Activated B cell treated with CpG ODN at 0.5 μM for 24 hours (primary cell): ENCODE results near the gene TRAF3. TPM values are rescaled to one million over a fixed set of nuclear protein-coding genes. Genes with fewer than 3 reads are reported as not detected.
"Not testable (repeated sequence)": the region's sequence is repeated elsewhere in the genome, so short reads cannot be mapped to it uniquely, and the experiment has no call there.

Experiments
- ATAC-seq: fragments of 200-7000 bp; cut with Tn5 transposase; one replicate; pipeline ENCODE4 v1.10.0; 2021; ENCODE audit warnings: low read depth, mild to moderate bottlenecking, moderate library complexity
- CTCF ChIA-PET: fragments of 350-600 bp; sonication (Branson Sonifier 250); formaldehyde crosslinking; loops from one replicate; lab custom pipeline; 2021; ENCODE audit warnings: antibody characterized with exemption; lab: Charles Lee
- POLR2A ChIA-PET: fragments of 350-600 bp; sonication (Branson Sonifier 250); formaldehyde crosslinking; loops from one replicate; lab custom pipeline; 2021; ENCODE audit warnings: antibody characterized with exemption; lab: Charles Lee
- DNase-seq: peaks from one replicate; pipeline ENCODE4 v3.0.0; 2022
- H3K27ac Mint-ChIP-seq: one replicate; pipeline ENCODE4 v1.8.0; 2020; ENCODE audit warnings: mixed read lengths
- H3K27me3 Mint-ChIP-seq: one replicate; pipeline ENCODE4 v1.8.0; 2021; ENCODE audit warnings: mixed read lengths
- H3K36me3 Mint-ChIP-seq: one replicate; pipeline ENCODE4 v1.8.0; 2021; ENCODE audit warnings: low read depth, mixed read lengths
- H3K4me1 Mint-ChIP-seq: one replicate; pipeline ENCODE4 v1.8.0; 2021; ENCODE audit warnings: mixed read lengths
- H3K4me3 Mint-ChIP-seq: one replicate; pipeline ENCODE4 v1.8.0; 2020; ENCODE audit warnings: mild to moderate bottlenecking, mixed read lengths
- H3K9me3 Mint-ChIP-seq: one replicate; pipeline ENCODE4 v1.8.0; 2020; ENCODE audit warnings: mixed read lengths
- intact Hi-C: fragments of 100-400 bp; cut with micrococcal nuclease; formaldehyde crosslinking; loops from one replicate; pipeline ENCODE4 v1.15.1; 2024
- total RNA-seq: library from RNA; stranded (reverse); gene quantifications from 2 replicates; pipeline ENCODE4 v1.2.3, GENCODE V29; 2022
- TF ChIP-seq, protein P1 (sequence below): fragments of 200-600 bp; IDR thresholded peaks from one replicate; pipeline ENCODE4 v1.8.0; 2022; ENCODE audit warnings: antibody characterized with exemption, mild to moderate bottlenecking

TRAF3 gene
- total RNA-seq, 1 donor from 2014 or later = 120 TPM

DNA sequence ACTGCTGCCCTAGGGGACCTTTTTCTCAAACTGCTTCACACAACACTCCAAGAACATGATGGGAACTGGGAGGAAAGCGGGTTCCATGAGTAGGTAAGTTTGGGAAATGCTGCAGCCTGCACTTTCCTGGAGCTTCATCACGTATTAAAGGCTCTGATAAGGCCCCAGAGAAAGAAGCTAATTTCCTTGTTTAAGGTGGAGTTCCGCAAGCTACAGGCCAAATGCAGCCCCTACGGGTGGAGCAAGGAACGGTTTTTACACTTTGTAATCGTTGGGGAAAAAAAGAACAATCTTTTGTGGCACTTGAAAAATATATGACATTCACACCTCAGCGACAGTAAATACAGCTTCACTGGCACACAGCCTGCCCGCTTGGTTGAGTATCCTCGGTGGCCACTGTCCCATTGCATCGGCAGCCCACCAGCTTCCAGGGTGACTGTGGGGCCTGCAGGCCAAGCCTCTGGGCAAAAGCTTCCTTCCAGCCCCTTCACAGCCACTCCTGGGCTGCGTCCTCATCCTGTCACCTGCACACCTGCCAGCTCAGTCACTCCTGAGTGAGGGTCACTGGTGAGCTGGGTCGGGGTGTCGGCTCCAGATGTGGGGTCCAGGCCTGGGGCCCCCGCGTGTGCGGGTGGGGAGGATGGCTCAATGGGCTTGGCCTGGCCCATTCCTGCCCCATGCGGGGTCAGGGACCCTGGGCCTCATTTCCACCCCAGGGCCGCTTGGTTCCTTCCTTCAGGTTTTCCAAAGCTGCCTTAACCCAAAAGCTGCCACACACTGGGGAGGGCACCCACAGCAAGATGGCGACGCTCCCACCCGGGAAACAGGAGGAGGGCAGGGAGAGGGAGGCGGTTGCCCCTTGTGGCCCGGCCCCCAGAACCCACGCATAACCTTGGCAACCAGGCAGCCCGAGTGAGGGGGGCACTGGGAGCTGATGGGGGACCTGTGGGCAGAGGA, 147.7 kb downstream of the TRAF3 start:
- CTCF ChIA-PET = no interaction called here
- no peak overlapping the region for H3K27ac Mint-ChIP-seq
- TF ChIP-seq, protein P1, sequence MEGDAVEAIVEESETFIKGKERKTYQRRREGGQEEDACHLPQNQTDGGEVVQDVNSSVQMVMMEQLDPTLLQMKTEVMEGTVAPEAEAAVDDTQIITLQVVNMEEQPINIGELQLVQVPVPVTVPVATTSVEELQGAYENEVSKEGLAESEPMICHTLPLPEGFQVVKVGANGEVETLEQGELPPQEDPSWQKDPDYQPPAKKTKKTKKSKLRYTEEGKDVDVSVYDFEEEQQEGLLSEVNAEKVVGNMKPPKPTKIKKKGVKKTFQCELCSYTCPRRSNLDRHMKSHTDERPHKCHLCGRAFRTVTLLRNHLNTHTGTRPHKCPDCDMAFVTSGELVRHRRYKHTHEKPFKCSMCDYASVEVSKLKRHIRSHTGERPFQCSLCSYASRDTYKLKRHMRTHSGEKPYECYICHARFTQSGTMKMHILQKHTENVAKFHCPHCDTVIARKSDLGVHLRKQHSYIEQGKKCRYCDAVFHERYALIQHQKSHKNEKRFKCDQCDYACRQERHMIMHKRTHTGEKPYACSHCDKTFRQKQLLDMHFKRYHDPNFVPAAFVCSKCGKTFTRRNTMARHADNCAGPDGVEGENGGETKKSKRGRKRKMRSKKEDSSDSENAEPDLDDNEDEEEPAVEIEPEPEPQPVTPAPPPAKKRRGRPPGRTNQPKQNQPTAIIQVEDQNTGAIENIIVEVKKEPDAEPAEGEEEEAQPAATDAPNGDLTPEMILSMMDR = no peak

GRCh38 chr14:102925646-102926045, 148.4 kb downstream of the TRAF3 start:
- ATAC-seq = no peak
- no peak overlapping the region for H3K4me3 Mint-ChIP-seq
- peaks cover 6% of the 10 kb centered on the region for H3K27me3 Mint-ChIP-seq
- DNase-seq = no peak
- H3K27ac Mint-ChIP-seq = no peak overlapping the region
- intact Hi-C loops = no loop called here
- CTCF ChIA-PET = no interaction called here
- H3K9me3 Mint-ChIP-seq = no peaks in the 10 kb centered on the region
- POLR2A ChIA-PET = no interaction called here
- peaks cover 15% of the 10 kb centered on the region for H3K4me1 Mint-ChIP-seq
- H3K36me3 Mint-ChIP-seq = no peaks in the 10 kb centered on the region
- TF ChIP-seq, protein P1 = no peak

More for the DNA sequence above, 147.7 kb downstream of the TRAF3 start:
- ATAC-seq (no peak), DNase-seq (no peak)
- H3K9me3 Mint-ChIP-seq = no peaks in the 10 kb centered on the region
- peaks cover 15% of the 10 kb centered on the region for H3K4me1 Mint-ChIP-seq
- no peaks in the 10 kb centered on the region for H3K36me3 Mint-ChIP-seq
- H3K27me3 Mint-ChIP-seq = peaks cover 6% of the 10 kb centered on the region
- POLR2A ChIA-PET = no interaction called here
- intact Hi-C loops = no loop called here
- H3K4me3 Mint-ChIP-seq = no peak overlapping the region

GRCh38 chr14:102926104-102926503, 148.9 kb downstream of the TRAF3 start:
- no peaks in the 10 kb centered on the region for H3K36me3 Mint-ChIP-seq
- H3K27ac Mint-ChIP-seq = no peak overlapping the region
- peaks cover 6% of the 10 kb centered on the region for H3K27me3 Mint-ChIP-seq
- DNase-seq = no peak
- H3K4me1 Mint-ChIP-seq = peaks cover 18% of the 10 kb centered on the region
- POLR2A ChIA-PET = no interaction called here
- intact Hi-C loops = no loop called here
- TF ChIP-seq, protein P1 = no peak
- no peak for ATAC-seq
- H3K9me3 Mint-ChIP-seq = no peaks in the 10 kb centered on the region
- CTCF ChIA-PET = no interaction called here
- H3K4me3 Mint-ChIP-seq = no peak overlapping the region

DNA sequence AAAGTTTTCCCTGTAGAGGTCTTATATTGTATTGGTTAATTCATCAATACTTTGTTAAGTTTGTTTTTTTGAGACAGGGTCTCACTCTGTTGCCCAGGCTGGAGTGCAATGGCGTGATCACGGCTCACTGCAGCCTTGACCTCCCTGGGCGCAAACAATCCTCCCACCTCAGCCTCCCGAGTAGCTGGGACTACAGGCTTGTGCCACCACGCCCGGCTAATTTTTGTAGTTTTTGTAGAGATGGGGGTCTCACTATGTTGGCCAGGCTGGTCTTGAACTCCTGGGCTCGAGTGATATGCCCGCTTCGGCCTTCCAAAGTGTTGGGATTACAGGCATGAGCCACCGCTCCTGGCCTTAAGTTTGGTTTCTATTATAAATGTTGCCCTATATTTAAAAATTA, 149.6 kb downstream of the TRAF3 start:
- intact Hi-C loops, H3K4me3 Mint-ChIP-seq, DNase-seq, H3K9me3 Mint-ChIP-seq, H3K27ac Mint-ChIP-seq, H3K27me3 Mint-ChIP-seq, H3K36me3 Mint-ChIP-seq, CTCF ChIA-PET, POLR2A ChIA-PET, ATAC-seq: not testable (repeated sequence)
- peaks cover 21% of the 10 kb centered on the region for H3K4me1 Mint-ChIP-seq

GRCh38 chr14:102927346-102927877, 150.2 kb downstream of the TRAF3 start:
- no peak overlapping the region for H3K27ac Mint-ChIP-seq
- intact Hi-C loops = no loop called here

More at GRCh38 chr14:102927346-102927877, 150.2 kb downstream of the TRAF3 start:
- TF ChIP-seq, protein P1 = no peak
- Mint-ChIP-seq H3K4me3 (peak overlapping the region; percentile 67), H3K36me3 (peaks cover 4% of the 10 kb centered on the region), H3K4me1 (peaks cover 21% of the 10 kb centered on the region), H3K9me3 (no peaks in the 10 kb centered on the region), H3K27me3 (peaks cover 6% of the 10 kb centered on the region)
- DNase-seq = no peak
- CTCF ChIA-PET = no interaction called here
- ATAC-seq = no peak
- POLR2A ChIA-PET = interaction anchor here (1.4 kb wide), 1 partner anchor 10 kb away, joined by 4 read pairs; no protein-coding TSS in a partner anchor
